Hepatocyte (in vitro differentiated cells): Measurements from ENCODE around the gene GABBR2.

Experiments used
- CTCF ChIP-seq: fragments of 200-600 bp; sonication (generic); IDR thresholded peaks from 2 replicates; pipeline ENCODE4 v1.5.1; 2016; ENCODE audit warnings: antibody characterized with exemption, mild to moderate bottlenecking; ENCODE audit not compliant: poor library complexity
- EZH2 ChIP-seq: fragments of 200-600 bp; sonication (generic); IDR thresholded peaks from 2 replicates; pipeline ENCODE4 v1.6.1; 2016; ENCODE audit warnings: antibody characterized with exemption, mild to moderate bottlenecking, borderline replicate concordance

GRCh38 chr9:98318041-98318790 is 390.5 kb downstream of the GABBR2 start:
- TF ChIP-seq EZH2 (no peak), CTCF (no peak)
